Thyroid gland (tissue), 4 donors: ENCODE results near the gene WSCD2. TPM values are rescaled to one million over a fixed set of nuclear protein-coding genes. Genes with fewer than 3 reads are reported as not detected.

Experiments used
- DNase-seq, 2 donors: peaks; one replicate each; pipeline ENCODE4 v3.0.0-alpha.2; 2019
- H3K27ac ChIP-seq, 3 donors: fragments of 200-600 bp; sonication (generic); 1 replicate in 2 of 3; 2 replicates in 1 of 3; pipeline ENCODE4 v1.5.1; 2016 to 2019; ENCODE audit warnings: mild to moderate bottlenecking in 1 of 3, moderate library complexity in 1 of 3
- H3K27me3 ChIP-seq: fragments of 200-600 bp; sonication (generic); one replicate; pipeline ENCODE4 v1.5.1; 2019
- H3K36me3 ChIP-seq, 2 donors: fragments of 200-600 bp; sonication (generic); one replicate each; pipeline ENCODE4 v1.5.1; 2016 to 2019
- H3K4me1 ChIP-seq, 2 donors: fragments of 200-600 bp; sonication (generic); one replicate each; pipeline ENCODE4 v1.5.1; 2017 to 2019
- H3K4me3 ChIP-seq, 3 donors: fragments of 200-600 bp; sonication (generic); replicated peaks in 1 of 3; 1 replicate in 2 of 3; 2 replicates in 1 of 3; pipeline ENCODE4 v1.5.1; 2016; ENCODE audit warnings: mild to moderate bottlenecking in 1 of 3
- H3K9me3 ChIP-seq: fragments of 200-600 bp; sonication (generic); one replicate; pipeline ENCODE4 v1.5.1; 2017
- CTCF ChIP-seq, 6 experiments: fragments of 200-600 bp in 3 of 6; fragments of 450-650 bp in 3 of 6; sonication (generic) in 3 of 6; IDR thresholded peaks; one replicate each; pipeline ENCODE4 v1.5.1; 2016 to 2019; ENCODE audit warnings: antibody characterized with exemption in 6 of 6, mild to moderate bottlenecking in 2 of 6, inconsistent platforms in 1 of 6, moderate library complexity in 1 of 6
- POLR2A ChIP-seq, 2 donors: fragments of 450-650 bp; IDR thresholded peaks; one replicate each; pipeline ENCODE4 v1.6.1; 2017; ENCODE audit warnings: antibody characterized with exemption in 2 of 2, mild to moderate bottlenecking in 2 of 2, moderate library complexity in 1 of 2
- WGBS, 2 donors: methylation state at CpG; one replicate each; pipeline ENCODE4 v1.1.5; 2017; 5-methylcytosine and 5-hydroxymethylcytosine counted together
- intact Hi-C: fragments of 100-400 bp; cut with DNase I; formaldehyde crosslinking; loops from one replicate; pipeline ENCODE4 v1.15.1; 2023
- total RNA-seq, 4 donors: library from RNA; depleted of rRNA; stranded (reverse); fragments of >200 nt; gene quantifications; one replicate each; pipeline ENCODE4 v1.2.3, GENCODE V29; 2016

Gene WSCD2
- total RNA-seq, 4 donors from 2014 or later = 35.5 to 117 (median 81.4) TPM

GRCh38 chr12:108289350-108290161 is 160.5 kb downstream of the WSCD2 start:
- Histone ChIP-seq H3K27ac (peak overlapping the region in 1 of 3 donors; percentile 24), H3K4me1 (peaks cover 0 to 4% of the 10 kb centered on the region in 2 donors), H3K36me3 (no peaks in the 10 kb centered on the region), H3K4me3 (no peak overlapping the region), H3K27me3 (no peaks in the 10 kb centered on the region), H3K9me3 (no peaks in the 10 kb centered on the region)
- WGBS, 2 donors = 45 to 55% methylated on average over 11 of the region's 11 CpGs
- DNase-seq = peak in 1 of 2 donors; percentile 10
- intact Hi-C loops = no loop called here
- no peak for TF ChIP-seq CTCF (IDR thresholded peaks at IDR 0.05)
- no peak for TF ChIP-seq POLR2A (IDR thresholded peaks at IDR 0.05)

GRCh38 chr12:108295641-108296040 is 166.6 kb downstream of the WSCD2 start:
- Histone ChIP-seq H3K4me3 (no peak overlapping the region), H3K9me3 (no peaks in the 10 kb centered on the region), H3K4me1 (peaks cover 0 to 13% of the 10 kb centered on the region in 2 donors), H3K27ac (no peak overlapping the region), H3K36me3 (no peaks in the 10 kb centered on the region), H3K27me3 (no peaks in the 10 kb centered on the region)
- 47 to 70% methylated on average over 7 to 8 of the region's 8 CpGs for WGBS, 2 donors
- DNase-seq = no peak
- TF ChIP-seq CTCF (IDR thresholded peaks at IDR 0.05) (no peak), POLR2A (IDR thresholded peaks at IDR 0.05) (no peak)
- intact Hi-C loops = no loop called here

DNA sequence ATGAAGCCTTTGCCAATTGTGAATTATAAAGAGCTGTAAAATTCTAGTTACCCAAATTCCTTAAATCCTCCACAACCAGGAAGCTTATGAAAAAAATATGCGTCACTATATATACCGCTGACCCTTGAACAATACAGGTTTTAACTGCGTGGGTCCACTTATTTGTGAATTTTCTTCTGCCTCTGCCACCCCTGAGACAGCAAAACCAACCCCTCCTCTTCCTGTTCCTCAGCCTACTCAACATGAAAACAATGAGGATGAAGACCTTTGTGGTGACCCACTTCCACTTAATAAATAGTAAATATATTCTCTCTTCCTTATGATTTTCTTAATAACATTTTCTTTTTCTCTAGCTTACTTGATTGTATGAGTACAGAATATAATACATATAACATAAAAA is 167.9 kb downstream of the WSCD2 start:
- Histone ChIP-seq H3K4me1 (peaks cover 0 to 13% of the 10 kb centered on the region in 2 donors), H3K36me3 (no peaks in the 10 kb centered on the region), H3K9me3 (no peaks in the 10 kb centered on the region), H3K27ac (no peak overlapping the region), H3K27me3 (no peaks in the 10 kb centered on the region), H3K4me3 (no peak overlapping the region)
- no peak for DNase-seq
- TF ChIP-seq CTCF (IDR thresholded peaks at IDR 0.05) = no peak
- no peak for TF ChIP-seq POLR2A (IDR thresholded peaks at IDR 0.05)
- WGBS, 2 donors = 56 to 61% methylated on average over 3 of the region's 3 CpGs
- intact Hi-C loops = no loop called here

- H3K36me3 ChIP-seq = no peaks in the 10 kb centered on the region
- no peak for TF ChIP-seq POLR2A (IDR thresholded peaks at IDR 0.05)
- no peak for TF ChIP-seq CTCF (IDR thresholded peaks at IDR 0.05)
- 81 to 82% methylated on average over 2 of the region's 2 CpGs for WGBS, 2 donors
- intact Hi-C loops = no loop called here
- no peaks in the 10 kb centered on the region for H3K9me3 ChIP-seq
- no peaks in the 10 kb centered on the region for H3K27me3 ChIP-seq
- peaks cover 0 to 17% of the 10 kb centered on the region in 2 donors for H3K4me1 ChIP-seq
- no peak overlapping the region for H3K27ac ChIP-seq
- no peak for DNase-seq
- no peak overlapping the region for H3K4me3 ChIP-seq
Measured at GRCh38 chr12:108297424-108297823, 168.3 kb downstream of the WSCD2 start.
